ENCODE results near the gene KAZN. TPM values are rescaled to one million over a fixed set of nuclear protein-coding genes. Genes with fewer than 3 reads are reported as not detected.

Gene KAZN
- total and polyA plus RNA-seq, 9 donors = 10.1 to 56.4 (median 27.9) TPM

DNA sequence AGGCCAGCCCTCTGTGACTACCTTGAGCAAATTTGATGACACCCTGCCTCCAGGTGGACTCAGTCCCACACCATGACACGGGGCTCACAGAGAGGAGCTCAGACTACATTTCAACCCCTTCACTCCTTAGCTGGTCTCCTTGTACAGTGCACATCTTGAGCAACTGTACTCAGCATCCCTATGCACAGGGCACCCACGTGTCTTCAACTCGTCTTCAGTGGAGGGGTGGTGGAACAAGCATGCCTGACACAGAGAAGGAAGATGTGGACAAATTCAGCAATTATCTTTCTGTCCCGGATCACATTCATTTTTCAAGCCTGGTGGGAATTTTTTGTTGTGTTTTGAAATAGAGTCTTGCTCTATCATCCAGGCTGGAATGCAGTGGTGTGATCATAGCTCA, 213.7 kb downstream of the KAZN start:
- TF ChIP-seq, protein P1, sequence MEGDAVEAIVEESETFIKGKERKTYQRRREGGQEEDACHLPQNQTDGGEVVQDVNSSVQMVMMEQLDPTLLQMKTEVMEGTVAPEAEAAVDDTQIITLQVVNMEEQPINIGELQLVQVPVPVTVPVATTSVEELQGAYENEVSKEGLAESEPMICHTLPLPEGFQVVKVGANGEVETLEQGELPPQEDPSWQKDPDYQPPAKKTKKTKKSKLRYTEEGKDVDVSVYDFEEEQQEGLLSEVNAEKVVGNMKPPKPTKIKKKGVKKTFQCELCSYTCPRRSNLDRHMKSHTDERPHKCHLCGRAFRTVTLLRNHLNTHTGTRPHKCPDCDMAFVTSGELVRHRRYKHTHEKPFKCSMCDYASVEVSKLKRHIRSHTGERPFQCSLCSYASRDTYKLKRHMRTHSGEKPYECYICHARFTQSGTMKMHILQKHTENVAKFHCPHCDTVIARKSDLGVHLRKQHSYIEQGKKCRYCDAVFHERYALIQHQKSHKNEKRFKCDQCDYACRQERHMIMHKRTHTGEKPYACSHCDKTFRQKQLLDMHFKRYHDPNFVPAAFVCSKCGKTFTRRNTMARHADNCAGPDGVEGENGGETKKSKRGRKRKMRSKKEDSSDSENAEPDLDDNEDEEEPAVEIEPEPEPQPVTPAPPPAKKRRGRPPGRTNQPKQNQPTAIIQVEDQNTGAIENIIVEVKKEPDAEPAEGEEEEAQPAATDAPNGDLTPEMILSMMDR (IDR thresholded peaks at IDR 0.05) = no peak
- TF ChIP-seq EP300 (IDR thresholded peaks at IDR 0.05) (no peak), POLR2A (IDR thresholded peaks at IDR 0.05) (no peak)
- no peaks in the 10 kb centered on the region for H3K4me1 ChIP-seq (ENCODE audit: insufficient read depth)
- no peak for DNase-seq
- H3K36me3 ChIP-seq = no peaks in the 10 kb centered on the region
- no peak overlapping the region for H3K27ac ChIP-seq
- WGBS, 3 donors = 87 to 89% (median 88%) methylated on average over 4 of the region's 4 CpGs
- H3K4me3 ChIP-seq = no peak overlapping the region
- intact Hi-C loops (cut with DNase I) = no loop called here
- H3K27me3 ChIP-seq = no peaks in the 10 kb centered on the region
- H3K9me3 ChIP-seq = no peaks in the 10 kb centered on the region

DNA sequence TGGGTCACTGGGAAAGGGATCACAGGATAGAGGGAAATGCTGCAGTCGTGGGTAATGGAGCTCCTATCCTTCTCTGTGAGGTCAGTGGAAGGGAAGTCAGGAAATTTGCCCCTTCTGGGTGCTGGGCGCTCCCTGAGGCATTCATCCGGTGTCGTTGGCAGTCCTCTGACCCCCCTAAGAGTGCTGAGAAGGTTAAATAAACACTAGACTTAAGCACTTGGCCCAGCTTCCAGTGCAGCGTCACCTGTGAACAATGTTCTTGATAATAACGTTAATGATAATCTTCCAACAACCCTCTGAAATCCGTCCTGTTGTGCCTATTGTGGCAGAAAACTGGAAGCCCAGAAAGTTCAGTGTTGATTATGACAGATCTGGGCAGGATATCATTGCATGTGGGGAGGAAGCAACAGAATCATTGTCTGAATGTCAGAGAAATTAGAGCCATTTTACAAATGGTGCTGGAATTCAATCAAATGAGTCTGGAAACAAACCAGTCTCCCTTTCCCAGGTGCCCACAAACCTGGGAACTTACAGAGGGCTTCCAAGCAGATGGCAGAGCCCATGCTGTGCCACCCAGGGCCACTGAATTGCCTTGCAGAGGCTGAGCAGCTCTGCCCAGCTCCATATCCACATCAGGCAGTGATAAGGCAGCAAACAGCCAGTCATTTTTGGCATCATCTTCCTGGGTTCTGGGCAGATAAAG, 216.8 kb downstream of the KAZN start:
- Histone ChIP-seq H3K4me1 (ENCODE audit: insufficient read depth) (no peaks in the 10 kb centered on the region), H3K27me3 (no peaks in the 10 kb centered on the region), H3K27ac (no peak overlapping the region), H3K9me3 (no peaks in the 10 kb centered on the region), H3K4me3 (no peak overlapping the region), H3K36me3 (no peaks in the 10 kb centered on the region)
- 43 to 58% (median 55%) methylated on average over 7 of the region's 7 CpGs for WGBS, 3 donors
- TF ChIP-seq, protein P1 (IDR thresholded peaks at IDR 0.05) = no peak
- no peak for TF ChIP-seq EP300 (IDR thresholded peaks at IDR 0.05)
- TF ChIP-seq POLR2A (IDR thresholded peaks at IDR 0.05) = no peak
- intact Hi-C loops (cut with DNase I) = no loop called here
- DNase-seq = no peak

DNA sequence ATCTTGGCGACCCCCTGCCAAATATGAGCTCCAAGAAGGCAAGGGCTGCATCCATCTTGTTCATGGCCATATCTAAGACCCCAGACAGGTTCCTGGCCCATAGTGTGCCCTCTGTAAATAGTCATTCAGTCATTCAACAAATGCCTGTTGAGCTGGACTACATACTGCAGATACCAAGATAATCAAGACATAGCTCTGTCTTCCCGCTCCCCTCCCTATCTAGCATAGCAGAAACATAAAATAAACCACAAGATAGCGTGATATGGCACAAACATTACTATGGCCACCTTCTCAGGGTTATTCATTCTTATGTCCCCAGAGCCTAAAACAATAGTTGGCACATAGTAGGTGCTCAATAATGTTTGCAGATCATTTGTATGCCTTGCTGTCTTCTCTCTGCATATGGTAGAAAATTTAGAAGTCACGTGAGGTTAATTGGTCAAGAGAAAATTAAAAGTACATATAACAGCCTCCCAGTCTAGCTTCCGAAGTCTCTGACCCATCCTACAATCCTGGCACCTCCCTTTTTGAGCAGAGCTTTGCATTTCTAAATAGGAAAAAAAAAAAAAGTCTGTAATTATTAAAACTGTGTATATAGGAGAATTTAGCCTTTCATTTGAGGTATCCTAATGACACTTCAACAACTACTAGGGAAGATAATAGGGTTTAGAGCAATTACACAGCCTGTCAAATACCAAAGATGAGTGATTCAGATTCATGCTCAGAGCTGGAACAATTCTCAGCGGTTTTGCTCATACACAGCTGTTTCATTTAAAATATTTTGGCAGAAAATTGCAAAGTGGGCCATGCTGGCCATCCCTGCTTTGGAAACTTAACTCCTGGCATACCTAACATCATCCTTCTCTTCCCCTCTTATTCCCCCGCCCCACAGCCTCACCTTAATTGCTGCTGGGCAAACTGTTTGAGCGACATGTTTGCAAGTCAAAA, 219.0 kb downstream of the KAZN start:
- Histone ChIP-seq H3K9me3 (no peaks in the 10 kb centered on the region), H3K36me3 (no peaks in the 10 kb centered on the region), H3K27me3 (no peaks in the 10 kb centered on the region), H3K4me3 (no peak overlapping the region), H3K27ac (no peak overlapping the region), H3K4me1 (ENCODE audit: insufficient read depth) (no peaks in the 10 kb centered on the region)
- TF ChIP-seq EP300 (IDR thresholded peaks at IDR 0.05) (no peak), POLR2A (IDR thresholded peaks at IDR 0.05) (no peak)
- TF ChIP-seq, protein P1 (IDR thresholded peaks at IDR 0.05) = no peak
- WGBS, 3 donors = 66 to 69% (median 69%) methylated on average over 8 of the region's 8 CpGs
- DNase-seq = no peak
- intact Hi-C loops (cut with DNase I) = no loop called here

DNA sequence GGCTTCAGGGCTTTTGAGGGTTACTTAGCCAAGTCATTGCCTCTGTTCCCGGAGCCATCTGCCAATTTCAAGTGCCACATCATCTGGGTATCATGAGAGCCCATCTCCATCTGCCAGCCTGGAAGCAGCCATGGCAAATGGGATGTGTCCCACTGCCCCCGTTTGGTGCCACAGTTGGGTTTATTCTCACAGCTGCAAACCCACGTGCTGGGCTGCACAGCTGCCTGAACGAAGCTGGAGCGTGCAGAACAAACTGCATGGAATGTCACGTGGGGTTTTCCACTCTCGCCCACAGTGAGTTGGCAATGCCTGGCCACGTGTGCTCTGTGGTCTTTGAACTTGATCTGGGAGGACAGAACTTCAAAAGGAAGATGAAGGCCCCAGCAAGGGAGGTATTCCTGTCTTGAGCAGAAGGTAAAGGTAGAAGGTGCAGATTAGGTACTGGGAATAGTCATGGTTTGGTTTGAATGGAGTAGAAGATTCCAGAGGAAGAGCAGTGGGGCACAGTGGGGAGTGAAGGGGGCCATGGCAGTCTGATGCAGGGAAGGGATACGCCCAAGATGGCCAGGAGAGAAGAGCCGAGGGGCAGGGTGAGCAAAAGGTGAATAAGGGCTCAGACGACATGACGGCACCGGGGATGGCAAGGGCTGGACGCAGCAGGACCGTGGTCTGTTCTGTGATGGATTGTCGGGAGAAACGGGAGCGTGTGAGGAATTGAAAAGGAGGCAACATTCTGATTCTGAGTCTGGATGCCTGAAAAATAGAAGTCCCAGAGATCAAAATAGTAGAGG, 222.0 kb downstream of the KAZN start:
- no peaks in the 10 kb centered on the region for H3K36me3 ChIP-seq
- H3K4me3 ChIP-seq = no peak overlapping the region
- DNase-seq = no peak
- TF ChIP-seq, protein P1 (IDR thresholded peaks at IDR 0.05) = no peak
- TF ChIP-seq EP300 (IDR thresholded peaks at IDR 0.05) = no peak
- no peaks in the 10 kb centered on the region for H3K27me3 ChIP-seq
- H3K9me3 ChIP-seq = no peaks in the 10 kb centered on the region
- intact Hi-C loops (cut with DNase I) = loop anchor here in 1 of 4 donors (10.0 kb wide), 1 partner anchor 224 kb away; no protein-coding TSS in a partner anchor
- H3K27ac ChIP-seq = no peak overlapping the region
- H3K4me1 ChIP-seq (ENCODE audit: insufficient read depth) = no peaks in the 10 kb centered on the region
- WGBS, 3 donors = 80 to 93% (median 88%) methylated on average over 18 of the region's 18 CpGs
